Measurements from ENCODE around the gene FAT2. TPM values are rescaled to one million over a fixed set of nuclear protein-coding genes. Genes with fewer than 3 reads are reported as not detected.

FAT2 gene
- total RNA-seq, 4 donors from 2014 or later, result not detected

- Histone ChIP-seq H3K9me3 (no peaks in the 10 kb centered on the region), H3K4me3 (no peak overlapping the region), H3K36me3 (no peaks in the 10 kb centered on the region), H3K4me1 (peaks cover 0 to 11% of the 10 kb centered on the region in 2 donors), H3K27me3 (no peaks in the 10 kb centered on the region), H3K27ac (peak overlapping the region in 2 of 4 donors; percentile 25 to 41)
- no peak for TF ChIP-seq POLR2A (IDR thresholded peaks at IDR 0.05)
- TF ChIP-seq CTCF (IDR thresholded peaks at IDR 0.05 in 4 of 5, conservative IDR thresholded peaks at IDR 0.05 in 1 of 5), result no peak
- in situ Hi-C loops (cut with MboI; ENCODE audit: low sequenced_read_pairs in 4 of 4) (no loop called here), intact Hi-C loops (cut with DNase I; ENCODE audit: low total_unique reads) (no loop called here)
- peak; percentile 51 to 56 for ATAC-seq
- DNase-seq, result no peak
Measured at GRCh38 chr5:151553695-151554094, 37.4 kb downstream of the FAT2 start.

- no peaks in the 10 kb centered on the region for H3K27me3 ChIP-seq
- TF ChIP-seq CTCF (IDR thresholded peaks at IDR 0.05 in 4 of 5, conservative IDR thresholded peaks at IDR 0.05 in 1 of 5) (no peak), POLR2A (IDR thresholded peaks at IDR 0.05) (no peak)
- H3K27ac ChIP-seq, result peak overlapping the region in 2 of 4 donors; percentile 25 to 41
- no peak for DNase-seq
- no peak for ATAC-seq
- no peak overlapping the region for H3K4me3 ChIP-seq
- peaks cover 0 to 11% of the 10 kb centered on the region in 2 donors for H3K4me1 ChIP-seq
- H3K9me3 ChIP-seq, result no peaks in the 10 kb centered on the region
- H3K36me3 ChIP-seq, result no peaks in the 10 kb centered on the region
- in situ Hi-C loops (cut with MboI; ENCODE audit: low sequenced_read_pairs in 4 of 4) (no loop called here), intact Hi-C loops (cut with DNase I; ENCODE audit: low total_unique reads) (no loop called here)
Measured at GRCh38 chr5:151553130-151553670, 37.9 kb downstream of the FAT2 start.

GRCh38 chr5:151551985-151552384 lies 39.1 kb downstream of the FAT2 start:
- Histone ChIP-seq H3K9me3 (no peaks in the 10 kb centered on the region), H3K4me1 (peaks cover 0 to 11% of the 10 kb centered on the region in 2 donors), H3K4me3 (no peak overlapping the region), H3K27me3 (no peaks in the 10 kb centered on the region), H3K36me3 (no peaks in the 10 kb centered on the region), H3K27ac (no peak overlapping the region)
- in situ Hi-C loops (cut with MboI; ENCODE audit: low sequenced_read_pairs in 4 of 4) (no loop called here), intact Hi-C loops (cut with DNase I; ENCODE audit: low total_unique reads) (no loop called here)
- TF ChIP-seq POLR2A (IDR thresholded peaks at IDR 0.05) (no peak), CTCF (IDR thresholded peaks at IDR 0.05 in 4 of 5, conservative IDR thresholded peaks at IDR 0.05 in 1 of 5) (no peak)
- ATAC-seq, result peak; percentile 27 to 43
- DNase-seq, result no peak

- Histone ChIP-seq H3K4me3 (no peak overlapping the region), H3K27me3 (no peaks in the 10 kb centered on the region), H3K9me3 (no peaks in the 10 kb centered on the region), H3K4me1 (peaks cover 0 to 11% of the 10 kb centered on the region in 2 donors), H3K27ac (no peak overlapping the region), H3K36me3 (no peaks in the 10 kb centered on the region)
- intact Hi-C loops (cut with DNase I; ENCODE audit: low total_unique reads) (no loop called here), in situ Hi-C loops (cut with MboI; ENCODE audit: low sequenced_read_pairs in 4 of 4) (no loop called here)
- ATAC-seq (peak; percentile 71 to 77), DNase-seq (peak in 1 of 2 donors; percentile 48)
- TF ChIP-seq CTCF (IDR thresholded peaks at IDR 0.05 in 4 of 5, conservative IDR thresholded peaks at IDR 0.05 in 1 of 5) (no peak), POLR2A (IDR thresholded peaks at IDR 0.05) (no peak)
Measured at GRCh38 chr5:151550146-151550545, 41.0 kb downstream of the FAT2 start.

GRCh38 chr5:151549713-151550112 lies 41.4 kb downstream of the FAT2 start:
- H3K27me3 ChIP-seq, result no peaks in the 10 kb centered on the region
- intact Hi-C loops (cut with DNase I; ENCODE audit: low total_unique reads), result no loop called here
- H3K4me3 ChIP-seq, result no peak overlapping the region
- H3K4me1 ChIP-seq, result peaks cover 0 to 11% of the 10 kb centered on the region in 2 donors
- TF ChIP-seq CTCF (IDR thresholded peaks at IDR 0.05 in 4 of 5, conservative IDR thresholded peaks at IDR 0.05 in 1 of 5), result no peak
- no peak for TF ChIP-seq POLR2A (IDR thresholded peaks at IDR 0.05)
- DNase-seq (no peak), ATAC-seq (no peak)
- in situ Hi-C loops (cut with MboI; ENCODE audit: low sequenced_read_pairs in 4 of 4), result no loop called here
- H3K36me3 ChIP-seq, result no peaks in the 10 kb centered on the region
- no peak overlapping the region for H3K27ac ChIP-seq
- no peaks in the 10 kb centered on the region for H3K9me3 ChIP-seq

Data from gastrocnemius medialis (tissue), 4 donors.